Esophagus squamous epithelium (tissue), 5 donors: ENCODE measurements around the gene PTPRT. TPM values are rescaled to one million over a fixed set of nuclear protein-coding genes. Genes with fewer than 3 reads are reported as not detected.

Experiments used
- DNase-seq: peaks from one replicate; lab custom pipeline; 2025; lab: John Stamatoyannopoulos, UW
- H3K27ac ChIP-seq, 4 donors: fragments of 200-600 bp; sonication (generic); one replicate each; pipeline ENCODE4 v1.5.1; 2016 to 2019; ENCODE audit warnings: mild to moderate bottlenecking in 1 of 4
- H3K27me3 ChIP-seq, 4 donors: fragments of 200-600 bp; sonication (generic); 1 replicate in 3 of 4; 2 replicates in 1 of 4; pipeline versions ENCODE4 v1.5.1 to v1.6.0; 2017 to 2021; ENCODE audit warnings: antibody characterized with exemption in 1 of 4
- H3K36me3 ChIP-seq, 3 donors: fragments of 200-600 bp; sonication (generic); one replicate each; pipeline ENCODE4 v1.5.1; 2016 to 2019
- H3K4me1 ChIP-seq, 3 donors: fragments of 200-600 bp; sonication (generic); one replicate each; pipeline ENCODE4 v1.5.1; 2017 to 2019
- H3K4me3 ChIP-seq, 4 donors: fragments of 200-600 bp; sonication (generic); 1 replicate in 3 of 4; 2 replicates in 1 of 4; pipeline ENCODE4 v1.5.1; 2016 to 2019; ENCODE audit warnings: mild to moderate bottlenecking in 2 of 4, moderate library complexity in 1 of 4
- H3K9me3 ChIP-seq, 3 donors: fragments of 200-600 bp; sonication (generic); one replicate each; pipeline ENCODE4 v1.5.1; 2016 to 2019
- POLR2A ChIP-seq, 4 donors: fragments of 450-650 bp; IDR thresholded peaks; one replicate each; pipeline ENCODE4 v1.6.1; 2017; ENCODE audit warnings: antibody characterized with exemption in 4 of 4, mild to moderate bottlenecking in 4 of 4, moderate library complexity in 3 of 4
- WGBS, 2 donors: methylation state at CpG; one replicate each; pipeline ENCODE4 v1.1.5; 2018; 5-methylcytosine and 5-hydroxymethylcytosine counted together
- intact Hi-C: fragments of 100-400 bp; cut with DNase I; formaldehyde crosslinking; loops from one replicate; pipeline ENCODE4 v1.15.0; 2022
- total RNA-seq, 4 donors: library from RNA; depleted of rRNA; stranded (reverse); fragments of >200 nt; gene quantifications; one replicate each; pipeline ENCODE4 v1.1.0, GENCODE V29; 2016
- TF ChIP-seq, protein P1 (sequence below), 6 experiments: fragments of 450-650 bp in 4 of 6; fragments of 200-600 bp in 2 of 6; sonication (generic) in 2 of 6; IDR thresholded peaks; one replicate each; pipeline ENCODE4 v1.5.1; 2016 to 2019; ENCODE audit warnings: antibody characterized with exemption in 6 of 6, mild to moderate bottlenecking in 4 of 6, moderate library complexity in 4 of 6
- donor health status: DM: yes; HTN: yes; CAD: no.

Gene PTPRT
- total RNA-seq, 4 donors from 2014 or later = under 0.01 to 0.06 TPM; not detected in 2

DNA sequence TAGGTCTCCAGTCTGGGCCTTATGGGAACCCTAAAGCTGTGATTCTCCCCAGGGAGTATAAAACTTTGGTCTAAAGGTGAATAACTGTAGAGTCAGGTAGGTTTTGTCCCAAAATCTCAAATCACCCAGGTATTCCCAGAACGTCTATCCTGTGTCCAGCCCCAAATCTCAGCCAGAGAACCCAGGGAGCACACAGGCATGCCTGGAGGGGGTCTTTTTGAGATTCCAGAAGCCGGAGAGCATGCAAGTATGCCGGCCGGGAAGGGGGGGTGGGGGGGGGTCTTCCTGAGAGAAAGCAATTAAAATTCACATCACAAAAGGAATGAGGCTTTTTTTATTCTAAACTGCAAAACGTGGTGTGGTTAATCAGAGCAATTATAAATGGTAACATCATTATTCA lies 210.0 kb downstream of the PTPRT start:
- H3K36me3 ChIP-seq = no peaks in the 10 kb centered on the region
- TF ChIP-seq, protein P1, sequence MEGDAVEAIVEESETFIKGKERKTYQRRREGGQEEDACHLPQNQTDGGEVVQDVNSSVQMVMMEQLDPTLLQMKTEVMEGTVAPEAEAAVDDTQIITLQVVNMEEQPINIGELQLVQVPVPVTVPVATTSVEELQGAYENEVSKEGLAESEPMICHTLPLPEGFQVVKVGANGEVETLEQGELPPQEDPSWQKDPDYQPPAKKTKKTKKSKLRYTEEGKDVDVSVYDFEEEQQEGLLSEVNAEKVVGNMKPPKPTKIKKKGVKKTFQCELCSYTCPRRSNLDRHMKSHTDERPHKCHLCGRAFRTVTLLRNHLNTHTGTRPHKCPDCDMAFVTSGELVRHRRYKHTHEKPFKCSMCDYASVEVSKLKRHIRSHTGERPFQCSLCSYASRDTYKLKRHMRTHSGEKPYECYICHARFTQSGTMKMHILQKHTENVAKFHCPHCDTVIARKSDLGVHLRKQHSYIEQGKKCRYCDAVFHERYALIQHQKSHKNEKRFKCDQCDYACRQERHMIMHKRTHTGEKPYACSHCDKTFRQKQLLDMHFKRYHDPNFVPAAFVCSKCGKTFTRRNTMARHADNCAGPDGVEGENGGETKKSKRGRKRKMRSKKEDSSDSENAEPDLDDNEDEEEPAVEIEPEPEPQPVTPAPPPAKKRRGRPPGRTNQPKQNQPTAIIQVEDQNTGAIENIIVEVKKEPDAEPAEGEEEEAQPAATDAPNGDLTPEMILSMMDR (IDR thresholded peaks at IDR 0.05) = no peak
- no peak for TF ChIP-seq POLR2A (IDR thresholded peaks at IDR 0.05)
- no peak overlapping the region for H3K4me3 ChIP-seq
- intact Hi-C loops = no loop called here
- 17 to 30% methylated on average over 4 to 5 of the region's 5 CpGs for WGBS, 2 donors
- H3K27ac ChIP-seq = no peak overlapping the region
- H3K27me3 ChIP-seq = peaks cover 0 to 5% (median 0%) of the 10 kb centered on the region in 4 donors
- no peaks in the 10 kb centered on the region for H3K9me3 ChIP-seq
- no peak for DNase-seq
- H3K4me1 ChIP-seq = no peaks in the 10 kb centered on the region

DNA sequence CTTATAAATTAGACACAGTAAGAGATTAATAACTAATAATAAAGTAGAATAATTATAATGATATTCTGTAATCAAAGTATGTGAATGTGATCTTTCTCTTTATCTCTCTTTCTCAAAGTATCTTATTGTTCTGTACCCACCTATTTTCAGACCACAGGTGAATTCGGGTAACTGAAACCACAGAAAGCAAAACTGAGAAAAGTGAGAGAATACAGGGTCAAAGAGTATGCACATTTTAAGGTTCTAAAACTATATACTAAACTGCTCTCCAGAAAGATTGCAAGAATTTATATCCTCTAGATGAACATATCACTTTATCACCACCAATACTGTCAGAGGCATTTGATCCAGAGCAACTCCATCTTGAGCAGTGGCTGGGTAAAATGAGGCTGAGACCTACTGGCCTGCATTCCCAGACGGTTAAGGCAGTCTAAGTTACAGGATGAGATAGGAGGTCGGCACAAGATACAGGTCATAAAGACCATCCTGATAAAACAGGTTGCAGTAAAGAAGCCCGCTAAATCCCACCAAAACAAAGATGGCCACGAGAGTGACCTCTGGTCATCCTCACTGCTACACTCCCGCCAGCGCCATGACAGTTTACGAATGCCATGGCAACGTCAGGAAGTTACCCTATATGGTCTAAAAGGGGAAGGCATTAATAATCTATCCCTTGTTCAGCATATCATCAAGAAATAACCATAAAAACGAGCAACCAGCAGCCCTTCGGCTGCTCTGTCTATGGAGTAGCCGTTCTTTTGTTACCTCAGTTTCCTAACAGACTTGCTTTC lies 211.3 kb downstream of the PTPRT start:
- no peaks in the 10 kb centered on the region for H3K9me3 ChIP-seq
- intact Hi-C loops = no loop called here
- DNase-seq = no peak
- H3K4me1 ChIP-seq = no peaks in the 10 kb centered on the region
- no peaks in the 10 kb centered on the region for H3K36me3 ChIP-seq
- 79 to 80% methylated on average over 12 of the region's 12 CpGs for WGBS, 2 donors
- no peak overlapping the region for H3K27ac ChIP-seq
- no peak overlapping the region for H3K4me3 ChIP-seq
- H3K27me3 ChIP-seq = peaks cover 0 to 5% (median 0%) of the 10 kb centered on the region in 4 donors
- no peak for TF ChIP-seq POLR2A (IDR thresholded peaks at IDR 0.05)
- TF ChIP-seq, protein P1 (IDR thresholded peaks at IDR 0.05) = no peak

DNA sequence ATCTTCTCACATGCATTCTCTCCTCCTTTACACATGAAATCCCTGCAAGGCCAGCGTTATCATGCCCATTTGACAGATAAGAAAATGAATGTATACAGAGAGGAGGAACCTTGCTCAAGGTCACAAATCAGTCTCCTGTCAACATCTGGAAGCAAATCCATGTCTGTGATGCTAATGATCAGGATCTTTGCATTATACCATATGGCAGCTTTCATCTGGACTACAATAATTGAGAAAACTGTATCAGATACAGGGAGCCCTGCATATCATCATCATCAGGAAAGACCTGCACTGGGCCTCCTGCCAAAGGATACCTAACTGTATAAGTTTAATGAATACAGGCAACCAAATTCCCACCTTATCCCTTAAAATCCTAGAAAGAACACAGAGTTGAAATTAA lies 213.7 kb downstream of the PTPRT start:
- peaks cover 0 to 7% (median 0%) of the 10 kb centered on the region in 4 donors for H3K27me3 ChIP-seq
- intact Hi-C loops = no loop called here
- H3K4me3 ChIP-seq = no peak overlapping the region
- no peak for TF ChIP-seq POLR2A (IDR thresholded peaks at IDR 0.05)
- TF ChIP-seq, protein P1 (IDR thresholded peaks at IDR 0.05) = no peak
- no peak overlapping the region for H3K27ac ChIP-seq
- H3K4me1 ChIP-seq = no peaks in the 10 kb centered on the region
- DNase-seq = no peak
- H3K36me3 ChIP-seq = no peaks in the 10 kb centered on the region
- H3K9me3 ChIP-seq = no peaks in the 10 kb centered on the region
- 71 to 95% methylated on average over 1 of the region's 1 CpG for WGBS, 2 donors

DNA sequence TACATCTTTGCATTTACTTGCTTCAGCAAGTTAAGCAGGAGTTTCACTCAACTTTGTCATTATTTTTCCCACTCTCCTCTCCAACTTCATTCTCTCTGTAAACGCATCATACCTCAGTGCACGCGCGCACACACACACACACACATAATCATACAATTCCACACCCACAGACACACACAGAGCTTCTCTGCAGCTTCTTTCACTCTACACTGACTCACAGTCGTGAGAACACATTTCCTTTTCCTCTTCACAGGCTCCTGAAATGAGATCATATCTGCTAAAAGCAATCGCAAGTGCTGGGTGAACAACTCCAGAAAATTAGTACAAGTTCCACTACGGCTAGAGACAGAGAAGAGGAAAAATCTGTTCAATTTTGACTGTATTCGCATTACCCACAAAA lies 215.4 kb downstream of the PTPRT start:
- Histone ChIP-seq H3K9me3 (no peaks in the 10 kb centered on the region), H3K4me3 (no peak overlapping the region), H3K27ac (no peak overlapping the region), H3K27me3 (peaks cover 0 to 7% (median 0%) of the 10 kb centered on the region in 4 donors), H3K36me3 (no peaks in the 10 kb centered on the region), H3K4me1 (no peaks in the 10 kb centered on the region)
- no peak for DNase-seq
- TF ChIP-seq, protein P1 (IDR thresholded peaks at IDR 0.05) = no peak
- no peak for TF ChIP-seq POLR2A (IDR thresholded peaks at IDR 0.05)
- intact Hi-C loops = no loop called here
- WGBS, 2 donors = 66 to 69% methylated on average over 8 of the region's 8 CpGs

DNA sequence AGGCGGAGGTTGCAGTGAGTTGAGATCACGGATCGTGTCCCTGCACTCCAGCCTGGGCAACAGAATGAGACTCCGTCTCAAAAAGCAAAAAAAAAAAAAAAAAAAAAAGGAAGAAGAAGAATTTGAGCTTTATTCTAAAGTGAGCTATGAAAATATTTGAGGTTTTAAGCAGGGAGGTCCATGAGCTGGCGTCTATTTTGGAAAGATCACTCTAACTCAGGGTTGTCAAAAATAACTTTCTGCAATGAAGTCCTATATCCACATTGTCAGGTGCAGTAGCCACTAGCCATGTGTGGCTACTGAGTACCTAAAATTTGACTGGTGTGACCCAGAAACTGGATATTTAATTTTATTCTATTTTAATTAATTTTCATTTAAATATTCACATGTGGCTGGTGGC lies 217.1 kb downstream of the PTPRT start:
- H3K9me3 ChIP-seq = no peaks in the 10 kb centered on the region
- intact Hi-C loops = no loop called here
- no peaks in the 10 kb centered on the region for H3K4me1 ChIP-seq
- no peaks in the 10 kb centered on the region for H3K36me3 ChIP-seq
- no peak overlapping the region for H3K4me3 ChIP-seq
- H3K27me3 ChIP-seq = peaks cover 0 to 2% (median 0%) of the 10 kb centered on the region in 4 donors
- DNase-seq = no peak
- no peak overlapping the region for H3K27ac ChIP-seq
- WGBS, 2 donors = 79 to 83% methylated on average over 5 of the region's 5 CpGs
- TF ChIP-seq POLR2A (IDR thresholded peaks at IDR 0.05) = no peak
